Measurements from ENCODE around the gene PSMD9. TPM values are rescaled to one million over a fixed set of nuclear protein-coding genes. Genes with fewer than 3 reads are reported as not detected.

The PSMD9 gene
- total RNA-seq, 1 experiment from 2014 or later: 241 TPM

DNA sequence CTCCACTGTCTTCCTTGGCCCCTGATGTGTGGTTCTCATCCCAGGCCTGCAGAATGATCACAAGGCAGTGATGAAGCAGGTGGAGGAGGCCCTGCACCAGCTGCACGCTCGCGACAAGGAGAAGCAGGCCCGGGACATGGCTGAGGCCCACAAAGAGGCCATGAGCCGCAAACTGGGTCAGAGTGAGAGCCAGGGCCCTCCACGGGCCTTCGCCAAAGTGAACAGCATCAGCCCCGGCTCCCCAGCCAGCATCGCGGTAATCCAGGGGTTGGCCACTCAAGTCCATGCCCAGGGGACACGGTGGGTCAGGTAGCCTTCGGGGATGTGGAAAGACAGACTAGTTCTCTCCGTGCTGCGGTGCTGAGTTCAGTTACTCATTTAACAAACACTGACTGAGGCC lies 11.0 kb downstream of the PSMD9 start:
- H3K4me3 ChIP-seq (ENCODE audit: low read length): no peak overlapping the region
- no peak overlapping the region for H3K27ac ChIP-seq (ENCODE audit: low read length)
- peaks cover 2% of the 10 kb centered on the region for H3K4me1 ChIP-seq (ENCODE audit: insufficient read depth, low read length)
- ATAC-seq (no peak), DNase-seq (no peak)
- no peak overlapping the region for H2AFZ ChIP-seq (ENCODE audit: low read length)
- intact Hi-C loops (cut with micrococcal nuclease): no loop called here
- no peak overlapping the region for H3K4me2 ChIP-seq (ENCODE audit: low read length)
- no TSS peak for BruUV-seq (replicated peaks)
- ChIA-PET CTCF (no interaction called here), POLR2A (ENCODE audit: unreplicated experiment) (no interaction called here)
- TF ChIP-seq CTCF (conservative IDR thresholded peaks at IDR 0.05; ENCODE audit: low read depth, low read length): no peak
- no peak for TF ChIP-seq EZH2phosphoT487 (IDR thresholded peaks at IDR 0.05; ENCODE audit: borderline replicate concordance, low read length)
- H3K36me3 ChIP-seq (ENCODE audit: low read depth, low read length): peaks cover 72% of the 10 kb centered on the region
- H3K9ac ChIP-seq (ENCODE audit: low read length): no peak overlapping the region
- H4K20me1 ChIP-seq (ENCODE audit: low read length): no peaks in the 10 kb centered on the region
- H3K79me2 ChIP-seq (ENCODE audit: low read length): peaks cover 19% of the 10 kb centered on the region
- no peaks in the 10 kb centered on the region for H3K9me2 ChIP-seq (replicated peaks; ENCODE audit: low read length)
- no peaks in the 10 kb centered on the region for H3F3A ChIP-seq (ENCODE audit: low read length, unreplicated experiment)
- no peaks in the 10 kb centered on the region for H3K9me3 ChIP-seq (ENCODE audit: low read length)
- H3K27me3 ChIP-seq (ENCODE audit: low read length): no peaks in the 10 kb centered on the region

- Histone ChIP-seq H3K9ac (ENCODE audit: low read length) (no peak overlapping the region), H3K4me1 (ENCODE audit: insufficient read depth, low read length) (no peaks in the 10 kb centered on the region), H3K27ac (ENCODE audit: low read length) (no peak overlapping the region), H3K27me3 (ENCODE audit: low read length) (no peaks in the 10 kb centered on the region), H3F3A (ENCODE audit: low read length, unreplicated experiment) (no peaks in the 10 kb centered on the region), H3K9me2 (replicated peaks; ENCODE audit: low read length) (no peaks in the 10 kb centered on the region), H2AFZ (ENCODE audit: low read length) (no peak overlapping the region), H3K36me3 (ENCODE audit: low read depth, low read length) (peaks cover 63% of the 10 kb centered on the region), H3K4me2 (ENCODE audit: low read length) (no peak overlapping the region), H3K9me3 (ENCODE audit: low read length) (no peaks in the 10 kb centered on the region), H3K4me3 (ENCODE audit: low read length) (no peak overlapping the region), H3K79me2 (ENCODE audit: low read length) (no peaks in the 10 kb centered on the region; the same call in 1 of the 2 replicates), H4K20me1 (ENCODE audit: low read length) (no peaks in the 10 kb centered on the region)
- ChIA-PET POLR2A (ENCODE audit: unreplicated experiment) (no interaction called here), CTCF (no interaction called here)
- intact Hi-C loops (cut with micrococcal nuclease): no loop called here
- TF ChIP-seq EZH2phosphoT487 (IDR thresholded peaks at IDR 0.05; ENCODE audit: borderline replicate concordance, low read length) (no peak), CTCF (conservative IDR thresholded peaks at IDR 0.05; ENCODE audit: low read depth, low read length) (no peak), EZH2 (IDR thresholded peaks at IDR 0.05; ENCODE audit: low read length, unreplicated experiment) (no peak)
- ATAC-seq: no peak
- no TSS peak for BruUV-seq (replicated peaks)
- DNase-seq: no peak
Measured at GRCh38 chr12:121903202-121903601, 14.6 kb downstream of the PSMD9 start.

GRCh38 chr12:121905746-121906145 lies 17.2 kb downstream of the PSMD9 start:
- Histone ChIP-seq H3K9ac (ENCODE audit: low read length) (no peak overlapping the region), H2AFZ (ENCODE audit: low read length) (no peak overlapping the region), H3K27ac (ENCODE audit: low read length) (no peak overlapping the region), H3K9me3 (ENCODE audit: low read length) (no peaks in the 10 kb centered on the region), H3K4me1 (ENCODE audit: insufficient read depth, low read length) (no peaks in the 10 kb centered on the region), H3F3A (ENCODE audit: low read length, unreplicated experiment) (no peaks in the 10 kb centered on the region), H3K36me3 (ENCODE audit: low read depth, low read length) (peaks cover 61% of the 10 kb centered on the region), H3K9me2 (replicated peaks; ENCODE audit: low read length) (no peaks in the 10 kb centered on the region), H3K79me2 (ENCODE audit: low read length) (no peaks in the 10 kb centered on the region), H3K27me3 (ENCODE audit: low read length) (no peaks in the 10 kb centered on the region), H3K4me3 (ENCODE audit: low read length) (no peak overlapping the region), H4K20me1 (ENCODE audit: low read length) (no peaks in the 10 kb centered on the region), H3K4me2 (ENCODE audit: low read length) (no peak overlapping the region)
- DNase-seq (no peak), ATAC-seq (no peak)
- TF ChIP-seq EZH2phosphoT487 (IDR thresholded peaks at IDR 0.05; ENCODE audit: borderline replicate concordance, low read length) (no peak), CTCF (conservative IDR thresholded peaks at IDR 0.05; ENCODE audit: low read depth, low read length) (no peak), EZH2 (IDR thresholded peaks at IDR 0.05; ENCODE audit: low read length, unreplicated experiment) (no peak)
- intact Hi-C loops (cut with micrococcal nuclease): no loop called here
- BruUV-seq (replicated peaks): no TSS peak
- CTCF ChIA-PET: no interaction called here
- POLR2A ChIA-PET (ENCODE audit: unreplicated experiment): no interaction called here
